Naive B cell (primary cell): ENCODE results near the gene MT1HL1. TPM values are rescaled to one million over a fixed set of nuclear protein-coding genes. Genes with fewer than 3 reads are reported as not detected.
A peak's percentile ranks its signal among the peaks of the same experiment; 100 is the strongest.

Experiments used
- ATAC-seq, 2 donors: fragments of 150-1000 bp; cut with Tn5 transposase; 2 replicates each; pipeline ENCODE4 v1.10.0; 2021; ENCODE audit warnings: low read depth in 2 of 2, mild to moderate bottlenecking in 2 of 2, moderate library complexity in 2 of 2
- DNase-seq: peaks from one replicate; pipeline ENCODE4 v3.0.0; 2022
- H3K27ac Mint-ChIP-seq, 6 donors: one replicate each; pipeline ENCODE4 v1.8.0; 2020 to 2022; ENCODE audit warnings: mild to moderate bottlenecking in 6 of 6, mixed read lengths in 6 of 6, moderate library complexity in 5 of 6, inconsistent platforms in 2 of 6
- H3K27me3 Mint-ChIP-seq, 3 donors: one replicate each; pipeline ENCODE4 v1.8.0; 2021 to 2022; ENCODE audit warnings: mixed read lengths in 3 of 3, mild to moderate bottlenecking in 1 of 3
- H3K36me3 Mint-ChIP-seq, 2 donors: one replicate each; pipeline ENCODE4 v1.8.0; 2020 to 2022; ENCODE audit warnings: mixed read lengths in 2 of 2, inconsistent platforms in 1 of 2, mild to moderate bottlenecking in 1 of 2
- H3K4me1 Mint-ChIP-seq, 3 donors: one replicate each; pipeline ENCODE4 v1.8.0; 2020 to 2022; ENCODE audit warnings: mixed read lengths in 3 of 3, inconsistent platforms in 1 of 3, mild to moderate bottlenecking in 1 of 3, moderate library complexity in 1 of 3
- H3K4me3 Mint-ChIP-seq, 8 donors: one replicate each; pipeline ENCODE4 v1.8.0; 2020 to 2022; ENCODE audit warnings: mild to moderate bottlenecking in 8 of 8, mixed read lengths in 8 of 8, moderate library complexity in 8 of 8, inconsistent platforms in 2 of 8
- H3K9me3 Mint-ChIP-seq, 7 donors: one replicate each; pipeline ENCODE4 v1.8.0; 2020 to 2022; ENCODE audit warnings: mixed read lengths in 7 of 7, mild to moderate bottlenecking in 5 of 7, inconsistent platforms in 2 of 7, moderate library complexity in 1 of 7
- polyA plus RNA-seq, 6 donors: library from polyadenylated mRNA; unstranded; fragments of 300-500 nt; fragmentation: Illumina TruSeq; gene quantifications; one replicate each; pipeline ENCODE4 v1.2.3, GENCODE V29; 2021; ENCODE audit warnings: low read depth in 6 of 6

Gene MT1HL1
- not detected for polyA plus RNA-seq

- Mint-ChIP-seq H3K27ac (no peak within 1 kb of the TSS), H3K9me3 (peaks cover 0 to 12% (median 0%) of the 10 kb centered on the region in 7 donors), H3K27me3 (peaks cover 0 to 6% (median 4%) of the 10 kb centered on the region in 3 donors), H3K36me3 (no peaks in the 10 kb centered on the region), H3K4me3 (no peak within 1 kb of the TSS), H3K4me1 (no peaks in the 10 kb centered on the region)
- no peak for DNase-seq
- no peak for ATAC-seq
These were observed at the start of gene MT1HL1 for GRCh38 chr1:237004116-237004515. TSS of gene MT1HL1 (minus strand) at chr1:237004441. CDS start at chr1:237004372, 69 bp downstream.

GRCh38 chr1:237050915-237051314, 46.7 kb upstream of the MT1HL1 start:
- ATAC-seq (no peak), DNase-seq (no peak)
- Mint-ChIP-seq H3K4me1 (no peaks in the 10 kb centered on the region), H3K4me3 (no peak overlapping the region), H3K27ac (no peak overlapping the region), H3K36me3 (no peaks in the 10 kb centered on the region), H3K9me3 (peaks cover 0 to 4% (median 0%) of the 10 kb centered on the region in 7 donors), H3K27me3 (peaks cover 11 to 20% (median 11%) of the 10 kb centered on the region in 3 donors)

GRCh38 chr1:237050185-237050584, 45.9 kb upstream of the MT1HL1 start:
- H3K36me3 Mint-ChIP-seq = no peaks in the 10 kb centered on the region
- H3K4me1 Mint-ChIP-seq = no peaks in the 10 kb centered on the region
- DNase-seq (no peak), ATAC-seq (no peak)
- no peak overlapping the region for H3K27ac Mint-ChIP-seq
- H3K27me3 Mint-ChIP-seq = peaks cover 14 to 18% (median 17%) of the 10 kb centered on the region in 3 donors
- no peak overlapping the region for H3K4me3 Mint-ChIP-seq
- peaks cover 0 to 4% (median 0%) of the 10 kb centered on the region in 7 donors for H3K9me3 Mint-ChIP-seq

GRCh38 chr1:237048803-237049202, 44.6 kb upstream of the MT1HL1 start:
- DNase-seq = no peak
- no peak for ATAC-seq
- no peaks in the 10 kb centered on the region for H3K36me3 Mint-ChIP-seq
- H3K27ac Mint-ChIP-seq = no peak overlapping the region
- H3K4me1 Mint-ChIP-seq = peaks cover 0 to under 1% (median 0%) of the 10 kb centered on the region in 3 donors
- H3K4me3 Mint-ChIP-seq = no peak overlapping the region
- H3K27me3 Mint-ChIP-seq = peaks cover 8 to 27% (median 18%) of the 10 kb centered on the region in 3 donors
- H3K9me3 Mint-ChIP-seq = peaks cover 0 to 4% (median 0%) of the 10 kb centered on the region in 7 donors

- Mint-ChIP-seq H3K9me3 (peaks cover 0 to 5% (median 0%) of the 10 kb centered on the region in 7 donors), H3K27me3 (peaks cover 32 to 51% (median 38%) of the 10 kb centered on the region in 3 donors), H3K4me1 (peaks cover 4 to 15% (median 7%) of the 10 kb centered on the region in 3 donors), H3K4me3 (no peak overlapping the region), H3K36me3 (peaks cover 0 to 7% of the 10 kb centered on the region in 2 donors), H3K27ac (no peak overlapping the region)
- ATAC-seq = no peak
- no peak for DNase-seq
These were observed 41.2 kb upstream of the MT1HL1 start for GRCh38 chr1:237045278-237046016.

- Mint-ChIP-seq H3K36me3 (peaks cover 0 to 7% of the 10 kb centered on the region in 2 donors), H3K27me3 (peaks cover 35 to 48% (median 41%) of the 10 kb centered on the region in 3 donors), H3K4me1 (peaks cover 4 to 15% (median 7%) of the 10 kb centered on the region in 3 donors), H3K9me3 (peaks cover 0 to 5% (median 0%) of the 10 kb centered on the region in 7 donors), H3K4me3 (peak overlapping the region in 1 of 8 donors; percentile 13), H3K27ac (no peak overlapping the region)
- DNase-seq (no peak), ATAC-seq (no peak)
These were observed 39.8 kb upstream of the MT1HL1 start for GRCh38 chr1:237043846-237044636.

- H3K27me3 Mint-ChIP-seq = peaks cover 35 to 48% (median 41%) of the 10 kb centered on the region in 3 donors
- no peak for ATAC-seq
- peaks cover 4 to 15% (median 7%) of the 10 kb centered on the region in 3 donors for H3K4me1 Mint-ChIP-seq
- DNase-seq = no peak
- H3K27ac Mint-ChIP-seq = no peak overlapping the region
- H3K9me3 Mint-ChIP-seq = peaks cover 0 to 5% (median 0%) of the 10 kb centered on the region in 7 donors
- H3K36me3 Mint-ChIP-seq = peaks cover 0 to 7% of the 10 kb centered on the region in 2 donors
- H3K4me3 Mint-ChIP-seq = peak overlapping the region in 2 of 8 donors; percentile 13 to 60
These were observed 38.8 kb upstream of the MT1HL1 start for GRCh38 chr1:237042892-237043576.

- DNase-seq = no peak
- Mint-ChIP-seq H3K27ac (peak overlapping the region in 1 of 6 donors; percentile 22), H3K36me3 (peaks cover 0 to 7% of the 10 kb centered on the region in 2 donors), H3K27me3 (peaks cover 35 to 48% (median 41%) of the 10 kb centered on the region in 3 donors), H3K9me3 (peaks cover 0 to 5% (median 0%) of the 10 kb centered on the region in 7 donors), H3K4me1 (peaks cover 4 to 15% (median 7%) of the 10 kb centered on the region in 3 donors), H3K4me3 (no peak overlapping the region)
- no peak for ATAC-seq
These were observed 38.3 kb upstream of the MT1HL1 start for GRCh38 chr1:237042526-237042891.

GRCh38 chr1:237041795-237042525, 37.7 kb upstream of the MT1HL1 start, which contains the start of gene RYR2:
TSS of gene RYR2 (plus strand) at chr1:237042184. CDS start at chr1:237042522, 338 bp downstream.
- peaks cover 35 to 48% (median 41%) of the 10 kb centered on the region in 3 donors for H3K27me3 Mint-ChIP-seq
- H3K9me3 Mint-ChIP-seq = peaks cover 0 to 5% (median 0%) of the 10 kb centered on the region in 7 donors
- peak within 1 kb of the TSS in 3 of 8 donors; percentile 20 to 55 (median 39) for H3K4me3 Mint-ChIP-seq
- peaks cover 0 to 7% of the 10 kb centered on the region in 2 donors for H3K36me3 Mint-ChIP-seq
- peaks cover 4 to 15% (median 7%) of the 10 kb centered on the region in 3 donors for H3K4me1 Mint-ChIP-seq
- peak within 1 kb of the TSS in 1 of 6 donors; percentile 22 for H3K27ac Mint-ChIP-seq
- ATAC-seq = no peak
- DNase-seq = no peak

- peaks cover 0 to 5% (median 0%) of the 10 kb centered on the region in 7 donors for H3K9me3 Mint-ChIP-seq
- peaks cover 4 to 15% (median 7%) of the 10 kb centered on the region in 3 donors for H3K4me1 Mint-ChIP-seq
- no peak for DNase-seq
- peak overlapping the region in 2 of 8 donors; percentile 39 to 55 for H3K4me3 Mint-ChIP-seq
- H3K36me3 Mint-ChIP-seq = peaks cover 0 to 7% of the 10 kb centered on the region in 2 donors
- peaks cover 35 to 48% (median 41%) of the 10 kb centered on the region in 3 donors for H3K27me3 Mint-ChIP-seq
- no peak overlapping the region for H3K27ac Mint-ChIP-seq
- no peak for ATAC-seq
These were observed 37.2 kb upstream of the MT1HL1 start for GRCh38 chr1:237041461-237041794.

GRCh38 chr1:237040823-237041222, 36.6 kb upstream of the MT1HL1 start:
- Mint-ChIP-seq H3K4me1 (peaks cover 4 to 15% (median 7%) of the 10 kb centered on the region in 3 donors), H3K27me3 (peaks cover 35 to 48% (median 36%) of the 10 kb centered on the region in 3 donors), H3K9me3 (peaks cover 0 to 5% (median 0%) of the 10 kb centered on the region in 7 donors), H3K36me3 (peaks cover 0 to 7% of the 10 kb centered on the region in 2 donors), H3K4me3 (no peak overlapping the region), H3K27ac (no peak overlapping the region)
- no peak for ATAC-seq
- no peak for DNase-seq

- peaks cover 0 to 7% of the 10 kb centered on the region in 2 donors for H3K36me3 Mint-ChIP-seq
- H3K27ac Mint-ChIP-seq = no peak overlapping the region
- H3K4me3 Mint-ChIP-seq = no peak overlapping the region
- H3K27me3 Mint-ChIP-seq = peaks cover 16 to 28% (median 26%) of the 10 kb centered on the region in 3 donors
- DNase-seq (no peak), ATAC-seq (no peak)
- peaks cover 4 to 10% (median 7%) of the 10 kb centered on the region in 3 donors for H3K4me1 Mint-ChIP-seq
- peaks cover 0 to 4% (median 0%) of the 10 kb centered on the region in 7 donors for H3K9me3 Mint-ChIP-seq
These were observed 34.0 kb upstream of the MT1HL1 start for GRCh38 chr1:237038211-237038610.
